Inflammatory macrophage (primary cell): ENCODE measurements around the gene PRKCE.
"Not testable (repeated sequence)": the region's sequence is repeated elsewhere in the genome, so short reads cannot be mapped to it uniquely, and the experiment has no call there.

Experiments
- DNase-seq, 2 donors: peaks; one replicate each; pipeline ENCODE4 v3.0.0-alpha.2; 2020 to 2022

PRKCE gene

DNA sequence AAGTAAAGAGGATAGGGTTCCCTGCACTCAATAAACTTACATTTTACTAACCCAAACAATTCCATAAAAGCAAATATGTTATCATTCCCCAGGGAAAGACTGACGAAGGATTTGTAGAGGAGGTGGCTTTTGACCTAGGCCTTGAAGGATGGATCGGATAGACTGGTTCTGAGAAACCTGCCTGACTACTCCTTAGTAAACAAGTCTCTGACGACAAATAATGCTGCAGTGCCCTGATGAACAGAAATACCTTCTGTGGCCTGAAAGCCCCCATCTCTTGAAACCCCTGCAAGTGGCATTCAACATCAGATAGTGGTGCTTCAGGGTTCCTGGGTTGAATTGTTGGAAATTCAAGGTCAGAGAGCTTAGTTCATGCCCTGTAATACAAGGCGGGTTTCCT is 19.2 kb downstream of the PRKCE start:
- no peak for DNase-seq

DNA sequence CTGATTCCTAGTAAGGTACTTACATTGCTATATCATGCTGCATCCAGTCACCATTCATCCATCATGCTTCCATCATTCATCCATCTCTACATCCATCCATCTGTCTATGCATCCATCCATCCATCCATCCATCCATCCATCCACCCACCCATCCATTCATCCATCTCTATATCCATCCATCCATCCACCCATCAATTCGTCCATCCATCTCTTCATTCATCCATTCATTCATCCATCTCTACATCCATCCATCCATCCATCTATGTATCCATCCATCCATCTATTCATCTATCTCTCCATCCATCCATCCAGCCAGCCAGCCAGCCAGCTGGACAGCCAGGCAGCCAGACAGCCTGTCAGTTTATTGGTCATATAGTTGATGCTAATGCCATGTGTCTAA is 20.7 kb downstream of the PRKCE start:
- no peak for DNase-seq

DNA sequence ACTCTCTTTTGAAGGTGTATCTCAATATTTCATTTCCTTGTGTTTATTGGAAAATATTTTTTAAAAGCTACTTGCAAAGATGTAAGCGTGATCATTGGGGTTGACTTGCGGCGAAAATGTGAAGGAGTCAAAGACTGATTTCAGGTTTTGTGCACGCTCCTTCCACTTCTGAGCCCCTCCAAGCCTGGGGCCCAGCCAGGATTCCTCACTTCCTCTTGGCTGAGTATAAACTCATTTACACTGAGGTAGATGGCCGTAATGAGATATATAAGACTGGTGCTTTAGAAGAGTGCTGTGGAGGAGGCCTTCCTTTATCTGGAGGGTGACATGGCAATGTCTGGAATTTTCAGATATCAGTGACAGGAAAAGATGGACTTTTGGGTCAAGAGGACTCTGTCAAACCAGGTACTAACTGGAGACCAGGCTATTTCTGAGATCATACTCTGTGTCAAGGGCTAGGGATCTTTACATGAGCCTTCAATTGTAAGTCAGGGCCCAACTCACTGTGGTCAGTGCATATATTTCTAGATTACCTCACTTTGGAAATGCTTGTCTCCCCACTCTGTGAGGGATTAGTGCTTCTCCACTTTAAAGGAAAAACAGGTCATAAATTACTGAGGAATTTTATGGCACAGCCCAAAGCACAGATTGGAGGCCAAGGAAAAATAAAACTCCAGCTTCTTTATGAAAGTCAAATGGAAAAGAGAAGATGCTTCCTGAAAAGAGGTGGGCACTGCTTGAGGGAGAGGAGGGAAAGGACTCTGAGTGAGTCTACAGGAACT is 22.8 kb downstream of the PRKCE start:
- DNase-seq = no peak

DNA sequence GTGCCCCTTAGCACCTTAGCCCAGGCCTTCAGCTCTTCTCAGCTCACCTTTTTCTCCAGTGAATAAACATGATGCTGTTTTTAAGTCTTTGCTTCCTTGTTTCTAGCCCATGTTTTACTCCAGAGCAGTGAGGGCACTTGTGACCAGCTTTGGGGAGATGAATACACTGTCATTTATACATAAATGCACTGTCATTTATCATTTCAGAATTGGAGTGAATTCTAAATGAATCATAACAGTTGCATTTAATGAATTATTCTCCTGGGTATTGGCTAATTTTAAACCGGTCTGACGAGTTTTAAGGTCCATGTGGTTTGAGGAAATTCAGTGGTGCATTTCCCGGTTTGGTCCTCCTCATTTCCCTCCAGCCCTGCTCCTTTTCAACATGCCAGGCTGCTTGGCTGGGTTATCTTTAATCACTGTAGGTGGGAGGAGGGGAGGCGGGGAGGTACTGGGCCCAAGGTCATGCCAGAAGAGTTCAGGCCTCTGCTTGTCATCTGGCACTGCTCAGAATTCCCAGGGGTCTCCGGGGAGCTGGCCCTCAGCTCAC is 23.9 kb downstream of the PRKCE start:
- DNase-seq = no peak

DNA sequence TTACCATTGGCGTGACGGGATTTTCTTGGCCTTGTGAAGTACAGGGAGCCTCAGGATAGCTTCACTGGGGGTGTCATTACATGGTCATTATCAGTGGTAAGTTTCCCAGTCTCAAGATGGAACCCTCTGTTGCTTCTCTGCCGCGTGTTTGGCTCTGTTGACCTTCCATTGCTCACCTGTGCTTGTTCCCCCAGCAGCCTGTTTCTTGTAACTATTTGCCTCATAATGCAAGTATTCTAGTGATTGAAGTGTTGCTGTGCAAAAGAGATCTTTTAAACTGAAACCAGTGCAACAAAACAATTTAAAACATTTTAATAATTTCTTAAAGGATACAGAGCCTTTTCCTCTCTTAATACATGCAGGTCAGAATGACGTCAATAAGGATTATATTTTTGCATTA is 24.6 kb downstream of the PRKCE start:
- DNase-seq = no peak

DNA sequence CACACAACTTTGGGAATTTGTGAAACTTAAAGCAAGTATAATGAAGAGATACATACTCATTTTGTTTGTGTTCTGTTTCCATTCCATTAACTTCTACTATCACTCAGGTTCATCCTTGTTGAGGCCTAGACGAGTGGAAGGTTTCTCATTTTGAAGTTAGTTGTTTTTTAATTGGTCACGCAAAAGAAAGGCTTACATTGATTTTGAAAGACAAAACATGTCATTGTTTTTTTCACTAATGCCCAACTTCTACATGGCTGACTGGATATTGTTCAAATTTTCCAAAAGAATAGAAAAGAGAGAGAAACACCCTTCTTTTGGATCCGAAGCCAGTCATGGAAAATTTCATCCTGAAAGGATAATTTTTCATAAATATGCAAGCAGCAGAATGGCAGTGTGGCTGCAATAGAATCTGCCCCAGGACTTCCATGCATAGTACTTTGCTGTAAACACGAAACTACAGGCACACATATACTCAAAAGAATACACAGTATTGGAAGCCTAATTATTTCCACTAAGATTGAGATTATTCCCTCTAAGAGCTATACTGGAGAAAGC is 27.4 kb downstream of the PRKCE start:
- no peak for DNase-seq

DNA sequence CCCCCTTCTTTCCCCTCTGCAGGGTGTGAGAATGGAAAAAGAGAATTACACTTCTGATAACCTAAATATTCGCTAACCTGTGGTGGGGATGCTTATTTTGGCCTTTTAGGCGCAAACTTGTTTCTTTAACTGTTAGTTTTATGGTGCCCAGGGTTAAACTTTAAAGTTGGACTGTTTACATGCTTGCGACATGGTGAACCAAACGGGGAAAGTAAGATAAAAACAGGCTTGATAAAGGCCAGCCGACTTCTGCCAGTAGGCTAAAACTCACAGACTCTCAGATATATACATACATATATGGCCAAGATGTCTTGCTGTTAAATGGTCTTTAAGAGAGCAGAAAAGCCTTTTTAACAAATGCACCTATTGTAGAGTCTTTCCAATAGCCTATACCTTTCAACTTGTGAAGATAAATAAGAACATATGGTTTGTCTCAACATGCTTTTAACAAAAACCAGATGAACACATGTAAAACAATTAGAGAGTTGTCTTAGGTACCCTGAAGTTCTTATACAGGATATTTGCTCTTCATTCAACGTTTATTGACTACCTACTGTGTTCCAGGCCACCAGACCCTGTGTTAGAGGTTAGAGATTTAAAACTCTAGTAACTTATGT is 29.0 kb downstream of the PRKCE start:
- no peak for DNase-seq

DNA sequence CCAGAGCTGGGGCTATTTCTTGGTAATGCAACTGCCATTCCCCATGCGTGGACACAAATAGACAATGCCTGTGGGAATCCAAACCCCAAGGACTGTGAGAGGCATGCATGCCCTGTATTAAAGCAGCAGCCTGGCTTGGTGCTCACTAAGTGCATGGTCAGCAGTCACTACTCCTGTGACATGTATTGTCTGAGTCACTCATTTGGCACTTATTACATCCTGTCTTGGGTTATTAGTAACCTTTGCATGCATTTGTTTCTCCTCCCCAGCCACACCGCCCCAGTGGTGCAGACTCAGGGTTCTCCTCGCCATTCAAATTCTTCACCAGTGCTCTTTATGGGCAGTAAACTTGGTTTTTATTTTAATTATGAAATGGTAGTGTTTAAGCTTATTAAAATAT is 30.2 kb downstream of the PRKCE start:
- DNase-seq = peak; percentile 50 to 54

DNA sequence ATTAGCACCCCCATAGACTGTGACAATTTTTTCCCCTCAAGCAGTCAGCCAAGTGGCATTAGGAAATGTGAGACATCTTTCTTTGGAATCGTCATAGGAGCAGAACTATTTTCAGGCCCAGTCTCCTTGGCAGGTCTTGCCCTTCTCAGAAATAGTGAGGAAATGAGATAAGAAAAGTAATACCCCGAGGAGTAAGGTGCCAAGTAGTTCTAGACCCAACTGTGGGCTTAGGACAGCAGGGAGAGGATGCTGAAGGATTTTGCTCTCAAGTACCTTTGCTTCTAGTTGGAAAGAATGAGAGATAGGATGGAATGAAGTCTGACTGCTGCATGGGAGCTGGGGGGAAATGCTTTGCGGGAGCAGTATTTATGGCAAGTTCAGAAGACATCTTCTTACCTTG is 31.8 kb downstream of the PRKCE start:
- DNase-seq = no peak

DNA sequence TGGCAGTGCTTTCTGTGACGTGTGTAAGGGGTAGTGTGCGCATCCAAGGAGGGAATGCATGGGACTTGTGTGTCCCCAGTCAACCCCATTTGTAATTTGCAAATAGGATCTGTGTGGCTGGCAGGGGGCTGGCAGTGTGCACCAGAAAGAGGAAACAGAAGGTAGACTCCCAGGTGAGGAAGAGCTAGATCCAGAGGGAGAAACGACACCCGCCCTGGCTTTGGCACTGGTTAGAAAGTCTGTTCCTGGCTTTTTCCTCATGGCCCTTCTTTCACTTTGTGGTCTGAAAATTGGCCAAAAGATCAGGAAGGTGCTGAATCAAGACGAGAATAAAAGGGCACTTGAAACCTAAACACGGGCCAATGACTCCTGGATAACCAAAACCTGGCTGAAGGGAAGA is 33.3 kb downstream of the PRKCE start:
- no peak for DNase-seq

DNA sequence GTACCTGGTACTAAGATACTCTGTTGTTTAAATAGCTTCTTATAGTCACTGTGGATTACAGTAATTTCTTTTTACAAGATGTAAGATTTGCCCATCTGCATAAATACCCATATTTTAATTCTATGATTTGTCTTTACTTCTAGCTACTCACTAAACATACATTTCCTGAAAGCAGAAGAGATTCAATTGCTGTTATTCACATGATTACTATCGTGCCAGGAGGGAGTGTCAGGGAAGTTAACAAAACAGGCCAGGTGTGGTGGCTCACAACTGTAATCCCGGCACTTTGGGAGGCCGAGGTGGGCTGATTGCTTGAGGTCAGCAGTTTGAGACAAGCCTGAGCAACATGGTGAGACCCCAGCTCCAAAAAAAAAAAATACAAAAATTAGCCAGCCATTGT is 33.8 kb downstream of the PRKCE start:
- DNase-seq = no peak

DNA sequence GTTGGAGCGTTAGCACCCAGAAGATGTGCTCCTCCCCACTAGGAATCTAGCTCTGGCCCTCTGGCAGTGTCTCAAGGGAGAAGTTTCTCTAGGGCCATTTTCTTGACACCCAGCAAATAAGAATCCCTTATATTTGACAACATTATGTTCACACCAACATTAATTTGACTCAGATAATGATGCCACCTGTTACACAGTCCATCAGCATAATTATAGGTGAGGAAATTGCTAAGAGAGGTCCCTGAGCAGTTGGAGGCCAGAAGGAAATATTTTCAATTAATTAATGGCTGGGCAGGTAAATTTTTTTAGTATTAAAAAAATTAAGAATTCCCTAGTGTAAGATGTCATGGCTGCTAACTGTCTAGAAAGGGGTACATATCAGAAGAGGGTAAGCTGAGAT is 36.5 kb downstream of the PRKCE start:
- DNase-seq = no peak

DNA sequence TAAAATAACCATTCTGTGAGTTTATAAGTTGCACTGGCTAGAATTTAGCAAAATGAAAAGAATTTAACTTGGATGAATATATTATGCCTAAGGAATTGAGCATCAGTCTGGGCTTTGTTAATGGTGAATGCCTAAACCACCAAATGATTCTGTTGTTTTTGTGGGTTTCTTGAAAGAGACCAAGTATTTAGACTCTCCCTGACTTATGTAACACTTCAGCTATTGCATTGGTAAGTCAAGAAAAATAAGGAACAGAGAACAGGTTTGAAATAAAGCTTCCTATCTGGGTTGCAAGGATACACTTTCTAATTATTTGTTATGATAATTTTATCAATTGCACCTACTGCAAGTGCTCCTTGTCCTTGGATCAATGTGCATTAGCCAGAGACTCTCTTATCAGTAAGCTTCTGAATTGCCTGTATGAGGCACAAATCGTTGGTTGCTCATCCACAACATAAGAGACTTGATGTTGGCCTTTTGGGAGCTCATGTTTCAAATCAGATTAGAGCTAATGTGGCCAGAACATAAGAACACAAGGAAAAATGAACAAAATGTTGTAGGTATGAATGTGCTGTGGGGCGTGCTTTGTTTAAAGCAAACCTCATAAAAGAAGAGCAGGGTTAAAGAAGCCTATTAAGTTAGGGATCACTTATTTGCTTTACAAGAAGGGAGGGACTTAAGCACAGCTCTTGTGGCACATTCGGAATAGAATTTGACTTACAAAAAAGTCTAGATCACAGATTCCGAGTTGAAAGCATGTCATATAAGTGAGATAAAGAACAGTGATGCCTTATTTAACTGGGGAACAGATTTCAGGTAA is 37.2 kb downstream of the PRKCE start:
- peak; percentile 17 to 61 for DNase-seq

DNA sequence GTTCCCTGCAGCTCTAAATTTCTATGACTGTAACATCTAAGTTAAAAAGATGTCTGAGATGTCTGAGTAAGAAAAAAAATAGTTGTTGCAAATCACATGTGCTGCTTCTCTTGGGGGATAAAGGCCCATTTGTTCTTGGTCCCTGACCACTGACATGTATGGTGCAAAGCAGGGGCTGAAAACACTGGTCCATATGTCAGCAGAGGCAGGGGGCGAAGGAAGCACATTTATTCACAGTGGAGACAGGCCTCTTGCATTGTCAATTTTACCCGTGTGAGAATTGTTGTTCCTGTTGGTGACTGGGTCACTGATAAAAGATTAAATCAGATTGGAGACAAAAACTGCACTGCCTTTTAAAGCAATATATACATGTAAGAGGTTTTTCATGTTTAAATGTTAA is 38.8 kb downstream of the PRKCE start:
- DNase-seq = no peak

DNA sequence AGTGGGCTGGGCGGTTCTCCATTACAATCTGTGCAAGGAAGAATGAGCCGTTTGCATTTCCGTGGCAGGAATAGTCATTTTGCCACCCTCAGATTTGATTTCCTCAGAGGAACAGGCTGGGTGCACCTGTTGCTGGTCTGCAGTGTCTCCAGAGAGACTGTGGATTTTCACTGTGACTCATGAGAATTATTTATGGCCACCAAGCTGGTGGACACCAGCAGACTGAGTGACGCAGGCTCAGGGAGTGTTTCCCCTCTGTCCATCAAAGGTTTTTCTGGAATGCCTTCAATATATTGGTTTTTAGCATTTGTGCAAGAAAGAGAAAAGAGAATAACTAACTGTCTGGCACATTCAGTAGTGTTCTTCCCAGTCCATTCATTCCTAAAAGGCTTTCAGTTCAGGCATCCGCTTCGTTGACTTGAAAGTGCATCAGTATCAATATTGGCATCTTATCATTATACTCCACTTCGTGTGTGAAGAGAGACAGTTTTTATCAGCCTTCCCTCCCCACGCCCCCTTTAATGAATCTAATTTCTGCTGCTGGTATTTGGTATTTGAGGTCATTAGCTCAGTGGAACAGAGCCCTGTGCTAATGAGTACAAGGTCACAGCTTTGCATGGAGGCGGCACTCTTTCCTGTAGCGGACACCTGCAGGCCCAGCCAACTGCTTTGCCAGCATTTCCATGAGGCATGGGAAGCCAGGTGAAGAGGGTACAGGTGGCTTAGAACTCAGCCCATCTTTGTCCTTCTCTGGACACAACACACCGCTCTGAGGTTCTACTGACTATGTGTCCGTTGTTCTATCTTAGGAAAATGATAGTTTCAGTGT is 39.9 kb downstream of the PRKCE start:
- no peak for DNase-seq

DNA sequence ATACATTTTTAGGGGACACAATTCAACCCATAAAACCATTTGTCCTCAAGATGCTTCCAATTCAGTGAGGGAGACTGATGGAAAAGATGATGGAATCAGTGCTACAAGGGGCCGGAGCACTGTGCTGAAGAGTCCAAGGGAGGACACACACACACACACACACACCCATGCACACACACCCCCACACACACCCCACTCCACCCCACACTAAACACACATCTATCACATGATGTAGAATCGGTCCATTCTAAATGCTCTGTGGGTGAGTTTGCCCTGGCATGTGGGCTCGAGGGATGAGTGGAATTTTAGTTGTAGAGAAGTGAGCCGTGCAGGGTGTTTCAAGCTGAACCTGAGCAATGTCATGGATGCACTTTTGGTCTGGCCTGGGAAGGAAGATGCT is 41.1 kb downstream of the PRKCE start:
- DNase-seq = no peak

DNA sequence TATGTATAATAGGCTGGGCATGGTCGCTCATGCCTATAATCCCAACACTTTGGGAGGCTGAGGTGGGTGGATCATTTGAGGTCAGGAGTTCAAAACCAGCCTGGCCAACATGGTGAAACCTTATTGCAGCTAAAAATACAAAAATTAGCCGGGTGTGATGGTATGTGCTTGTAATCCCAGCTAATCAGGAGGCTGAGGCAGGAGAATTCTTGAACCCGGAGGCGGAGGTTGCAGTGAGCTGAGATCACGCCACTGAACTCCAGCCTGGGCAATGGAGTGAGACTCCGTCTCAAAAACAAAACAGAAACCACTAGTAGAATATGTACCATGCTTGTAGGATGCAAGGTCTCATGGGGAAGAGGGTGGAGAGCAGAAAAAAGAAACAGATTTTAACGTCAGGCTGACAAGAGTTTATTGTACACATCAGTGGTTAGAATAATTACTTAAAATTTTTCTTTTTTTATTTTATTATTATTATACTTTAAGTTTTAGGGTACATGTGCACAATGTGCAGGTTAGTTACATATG is 44.1 kb downstream of the PRKCE start:
- not testable (repeated sequence) for DNase-seq

DNA sequence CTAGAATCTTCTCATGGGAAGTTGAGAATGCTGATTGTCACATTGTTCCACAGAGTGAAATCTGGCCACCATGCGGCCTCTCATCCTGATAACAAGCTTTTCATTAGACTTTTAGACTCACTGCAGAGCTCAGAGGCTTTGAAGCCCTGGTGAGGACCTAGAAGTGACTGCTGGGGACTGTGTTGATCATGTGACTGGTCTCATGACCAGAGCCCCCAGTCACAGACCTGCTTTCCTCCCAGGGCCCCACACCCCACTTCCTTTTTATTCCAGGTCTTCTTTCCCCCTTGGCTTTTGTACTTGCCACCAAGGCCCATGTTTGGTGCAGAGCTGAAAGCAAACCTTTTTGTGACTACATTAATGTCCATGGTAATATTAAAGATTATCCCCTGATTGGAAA is 45.2 kb downstream of the PRKCE start:
- DNase-seq = no peak

DNA sequence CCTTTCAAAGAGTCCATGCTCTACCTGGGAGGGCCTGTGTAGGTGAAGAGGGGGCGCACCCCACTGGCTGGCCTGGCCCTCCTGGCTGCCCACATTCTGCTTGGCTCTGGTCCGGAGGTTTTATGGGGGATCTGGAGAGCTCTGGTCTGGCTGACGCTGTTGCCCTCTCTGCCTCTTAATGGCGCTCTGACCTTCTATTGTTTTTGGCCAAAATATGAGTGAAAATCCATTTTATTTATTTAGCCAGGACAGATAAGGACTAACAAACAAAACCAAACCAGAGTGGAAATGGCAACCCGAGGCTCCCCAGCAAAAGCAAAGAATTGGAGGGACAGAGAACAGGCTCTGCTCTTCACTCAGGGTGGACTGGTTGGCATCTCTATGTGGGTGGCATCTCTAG is 45.7 kb downstream of the PRKCE start:
- no peak for DNase-seq

DNA sequence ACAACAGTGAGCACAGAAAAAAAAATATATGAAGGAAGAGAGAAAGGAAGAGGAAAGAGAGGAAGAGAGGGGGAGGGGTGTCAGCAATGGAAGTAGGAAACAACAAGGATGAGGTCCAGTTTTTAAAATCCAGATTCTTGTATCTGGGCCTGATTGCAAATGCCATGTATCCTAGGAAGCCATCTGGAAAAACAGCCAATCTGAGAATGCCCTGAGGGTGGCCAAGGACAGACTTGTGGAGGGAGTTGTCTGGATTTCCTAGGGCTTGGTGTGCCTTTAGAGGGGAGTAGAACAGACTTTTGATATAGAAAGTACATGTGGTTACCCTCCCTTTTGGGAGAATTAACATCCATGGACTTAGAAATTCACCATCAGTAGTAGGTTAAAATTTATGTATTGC is 47.1 kb downstream of the PRKCE start:
- DNase-seq = no peak

DNA sequence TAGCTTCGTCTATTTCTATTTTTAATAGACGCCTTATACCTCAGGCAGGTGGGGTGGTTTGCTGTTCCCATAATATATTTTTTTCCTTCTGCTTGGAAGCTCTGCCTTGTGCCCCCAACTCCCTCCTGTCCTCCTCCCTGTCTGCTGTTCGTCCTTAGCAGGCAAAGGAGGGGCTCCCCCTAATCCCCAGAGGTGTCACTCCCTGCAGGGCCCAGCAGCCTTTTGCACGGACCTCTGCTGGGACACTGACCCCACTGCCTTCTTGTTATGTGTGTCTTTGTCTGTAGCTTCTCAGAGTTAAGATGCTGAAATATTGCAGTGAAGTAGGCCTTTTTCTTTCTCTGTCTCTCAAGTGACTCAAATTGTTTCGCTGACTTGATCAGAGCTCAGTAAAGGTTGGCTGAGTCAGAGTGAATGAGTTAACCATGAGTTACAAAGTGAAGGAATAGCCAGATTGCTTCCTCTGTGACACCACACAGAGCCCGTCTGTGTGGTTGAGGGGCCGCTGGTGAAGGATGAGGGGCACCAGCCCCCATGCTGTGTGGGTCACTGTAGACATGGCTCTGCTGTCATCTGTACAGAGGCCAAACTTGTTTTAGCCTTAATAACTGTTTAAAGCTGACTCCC is 47.7 kb downstream of the PRKCE start:
- no peak for DNase-seq
